ENCODE data around the gene SMARCC2. TPM values are rescaled to one million over a fixed set of nuclear protein-coding genes. Genes with fewer than 3 reads are reported as not detected.
A peak's percentile ranks its signal among the peaks of the same experiment; 100 is the strongest.

SMARCC2 gene
- total and polyA plus RNA-seq, 9 of the 15 experiments (the other 6 are each of a cell fraction or from before 2014, with no cell fraction given): 11.9 to 86.0 (median 36.6) TPM

- TF ChIP-seq TRIM25 (IDR thresholded peaks at IDR 0.05; ENCODE audit: borderline replicate concordance) (no peak), ZNF174 (CRISPR knock-in tag; IDR thresholded peaks at IDR 0.05) (no peak)
Measured at GRCh38 chr12:56219840-56220239, 30.6 kb upstream of the SMARCC2 start (continued).

GRCh38 chr12:56216461-56216860 is 27.2 kb upstream of the SMARCC2 start:
- Histone ChIP-seq H4K20me1 (replicated peaks; ENCODE audit: control insufficient read depth, insufficient read depth, low read length) (0 out of 2 replicates have a peak, but pooled peaks cover 3% of the 10 kb centered on the region), H3K9me3 (replicated peaks; ENCODE audit: control insufficient read depth, insufficient read depth, low read depth, low read length) (no peaks in the 10 kb centered on the region), H3K4me2 (ENCODE audit: insufficient read depth, low read length) (no peak overlapping the region), H3K27me3 (ENCODE audit: control insufficient read depth in 2 of 2, insufficient read depth in 2 of 2, low read length in 2 of 2) (no peaks in the 10 kb centered on the region), H3K36me3 (ENCODE audit: control insufficient read depth, insufficient read depth, low read length) (peaks cover 50% of the 10 kb centered on the region), H3K4me1 (replicated peaks in 1 of 2; ENCODE audit: control insufficient read depth in 2 of 2, insufficient read depth in 2 of 2, low read length in 2 of 2) (peaks cover 0 to 6% of the 10 kb centered on the region in 2 experiments; a peak in 3 of 5 replicates), H3K4me3 (no peak overlapping the region), H2AFZ (ENCODE audit: low read depth, low read length) (no peak overlapping the region), H3K79me2 (ENCODE audit: control insufficient read depth, insufficient read depth, low read length) (peaks cover 23% of the 10 kb centered on the region), H3K27ac (ENCODE audit: extremely low read depth, low read depth, low read length) (no peak overlapping the region), H3K9ac (ENCODE audit: insufficient read depth in 1 of 2, low read depth in 2 of 2, low read length in 2 of 2) (peak overlapping the region in 1 of 2 experiments; percentile 3; a peak in 1 of 4 replicates), H3K9me1 (ENCODE audit: control insufficient read depth, insufficient read depth, low read length) (no peaks in the 10 kb centered on the region)
- in situ Hi-C loops (cut with MboI): no loop called here
- ATAC-seq (no peak), FAIRE-seq (no peak), DNase-seq (ENCODE audit: extremely low read depth in 1 of 4, low spot score in 3 of 4) (no peak)
- BruUV-seq (replicated peaks): no TSS peak
- intact Hi-C loops (cut with micrococcal nuclease): no loop called here
- WGBS (ENCODE audit: insufficient coverage, low coverage, missing lambda C conversion rate): 91% methylated on average over 3 of the region's 3 CpGs
- CTCF ChIA-PET (ENCODE audit: low intra/inter-chr PET ratio): no interaction called here
- POLR2A ChIA-PET: interaction anchor here (0.6 to 0.8 kb wide), 5 partner anchors 10 to 99 kb away, joined by 3 read pairs; no protein-coding TSS in a partner anchor
- TF ChIP-seq KDM5B (IDR thresholded peaks at IDR 0.05; ENCODE audit: insufficient replicate concordance, low read depth, low read length): no peak
- no peak for TF ChIP-seq FOXK1 (CRISPR knock-in tag; IDR thresholded peaks at IDR 0.05; ENCODE audit: borderline replicate concordance)
- no peak for TF ChIP-seq ETV6 (IDR thresholded peaks at IDR 0.05; ENCODE audit: borderline replicate concordance in 1 of 2, low read depth in 2 of 2, low read length in 1 of 2)
- TF ChIP-seq ETV6 (CRISPR knock-in tag; IDR thresholded peaks at IDR 0.05; ENCODE audit: borderline replicate concordance): no peak
- no peak for TF ChIP-seq CHD4 (IDR thresholded peaks at IDR 0.05; ENCODE audit: insufficient read depth, insufficient replicate concordance, low read depth, low read length, poor library complexity, severe bottlenecking)
- no peak for TF ChIP-seq PHTF2 (CRISPR knock-in tag; IDR thresholded peaks at IDR 0.05)
- TF ChIP-seq XRCC5 (IDR thresholded peaks at IDR 0.05; ENCODE audit: low read depth, low read length): no peak
- no peak for TF ChIP-seq SRSF7 (optimal IDR thresholded peaks at IDR 0.05; ENCODE audit: low read depth, low read length)
- no peak for TF ChIP-seq DMBX1 (CRISPR knock-in tag; IDR thresholded peaks at IDR 0.05; ENCODE audit: borderline replicate concordance)
- no peak for TF ChIP-seq ERF (CRISPR knock-in tag; IDR thresholded peaks at IDR 0.05)
- TF ChIP-seq NR2F6 (CRISPR knock-in tag; IDR thresholded peaks at IDR 0.05): no peak
- no peak for TF ChIP-seq CTCF (IDR thresholded peaks at IDR 0.05 in 2 of 3, conservative IDR thresholded peaks at IDR 0.05 in 1 of 3; ENCODE audit: insufficient read depth in 2 of 3, low read depth in 1 of 3, low read length in 3 of 3)
- TF ChIP-seq TRIM28 (IDR thresholded peaks at IDR 0.05): no peak
- TF ChIP-seq PTTG1 (tag; IDR thresholded peaks at IDR 0.05; ENCODE audit: low read depth): no peak
- no peak for TF ChIP-seq GMEB1 (CRISPR knock-in tag; IDR thresholded peaks at IDR 0.05)

Data from K562 (cell line).